ENCODE results near the gene PPP6R2.

The PPP6R2 gene

GRCh38 chr22:50302564-50302963 lies 40.6 kb upstream of the PPP6R2 start:
- DNase-seq (ENCODE audit: low read depth), result no peak
- no peak overlapping the region for H3K4me3 ChIP-seq (ENCODE audit: low read length)
- no peak for TF ChIP-seq CTCF (IDR thresholded peaks at IDR 0.05; ENCODE audit: insufficient read depth, low read depth, low read length, missing control alignments)

DNA sequence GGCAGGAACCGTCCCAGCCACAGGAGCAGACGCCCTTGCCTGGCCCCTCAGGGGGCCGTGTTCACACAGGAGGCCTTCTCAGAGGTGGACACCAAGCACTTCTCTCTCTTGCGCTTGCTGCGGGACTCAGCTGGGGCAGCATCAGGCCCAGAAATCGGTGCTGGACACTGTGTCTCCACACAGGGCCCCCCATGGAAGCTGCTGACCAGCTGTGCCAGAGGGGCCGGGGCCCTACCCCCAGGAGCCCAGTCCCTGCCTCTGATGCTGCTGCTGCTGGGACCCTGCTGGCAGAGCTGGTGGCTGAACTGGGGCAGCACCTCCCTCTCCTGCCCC lies 39.6 kb upstream of the PPP6R2 start:
- no peak for DNase-seq (ENCODE audit: low read depth)
- H3K4me3 ChIP-seq (ENCODE audit: low read length), result peak overlapping the region; percentile 29
- TF ChIP-seq CTCF (IDR thresholded peaks at IDR 0.05; ENCODE audit: insufficient read depth, low read depth, low read length, missing control alignments), result no peak

DNA sequence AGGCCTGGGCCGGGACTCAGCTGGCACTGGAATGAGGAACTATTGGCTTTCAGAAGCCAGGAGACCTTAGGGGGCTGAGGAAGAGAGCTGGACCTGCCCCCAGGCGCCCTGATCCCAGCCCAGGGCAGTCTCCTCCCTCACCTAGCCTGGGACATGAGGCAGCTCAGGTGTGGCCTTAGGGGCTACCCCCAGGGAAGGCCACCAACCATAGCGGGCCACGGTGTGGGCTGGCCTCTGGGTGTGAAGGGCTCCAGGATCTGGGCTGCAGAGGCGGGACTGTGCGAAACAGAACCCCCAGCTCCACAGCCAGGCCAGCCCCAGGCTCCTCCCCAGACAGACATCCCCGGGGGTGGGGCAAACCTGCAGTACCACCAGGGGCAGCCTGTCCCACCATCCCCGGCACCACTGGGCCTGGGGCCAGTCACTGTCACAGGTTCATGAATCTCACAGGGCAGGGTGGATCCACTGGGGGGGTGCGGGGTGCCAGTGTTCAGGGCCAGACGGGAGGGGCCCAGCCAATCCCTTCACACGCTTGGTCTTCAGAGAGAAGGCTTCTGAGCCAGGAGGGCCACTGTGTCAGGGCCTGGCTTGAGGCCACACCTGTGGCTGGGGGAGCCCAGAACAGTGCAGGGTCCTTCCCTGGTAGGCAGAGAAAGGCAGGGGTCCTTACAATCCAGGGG lies 39.1 kb upstream of the PPP6R2 start:
- no peak for TF ChIP-seq CTCF (IDR thresholded peaks at IDR 0.05; ENCODE audit: insufficient read depth, low read depth, low read length, missing control alignments)
- peak overlapping the region; percentile 29 for H3K4me3 ChIP-seq (ENCODE audit: low read length)
- DNase-seq (ENCODE audit: low read depth), result peak; percentile 57

- no peak for TF ChIP-seq CTCF (IDR thresholded peaks at IDR 0.05; ENCODE audit: insufficient read depth, low read depth, low read length, missing control alignments)
- peak overlapping the region; percentile 86 for H3K4me3 ChIP-seq (ENCODE audit: low read length)
These were observed 38.4 kb upstream of the PPP6R2 start for GRCh38 chr22:50304528-50305392.

GRCh38 chr22:50305393-50305922 lies 37.7 kb upstream of the PPP6R2 start:
- no peak for DNase-seq (ENCODE audit: low read depth)
- TF ChIP-seq CTCF (IDR thresholded peaks at IDR 0.05; ENCODE audit: insufficient read depth, low read depth, low read length, missing control alignments), result no peak
- peak overlapping the region; percentile 86 for H3K4me3 ChIP-seq (ENCODE audit: low read length)

More at GRCh38 chr22:50304528-50305392, 38.4 kb upstream of the PPP6R2 start:
- peak; percentile 80 for DNase-seq (ENCODE audit: low read depth)

GRCh38 chr22:50305923-50306566 lies 37.1 kb upstream of the PPP6R2 start:
- DNase-seq (ENCODE audit: low read depth), result peak; percentile 99
- no peak for TF ChIP-seq CTCF (IDR thresholded peaks at IDR 0.05; ENCODE audit: insufficient read depth, low read depth, low read length, missing control alignments)
- H3K4me3 ChIP-seq (ENCODE audit: low read length), result peak overlapping the region; percentile 86

Data from epithelial cell of esophagus (primary cell).